Measurements from ENCODE around the gene MT1M.

The MT1M gene

DNA sequence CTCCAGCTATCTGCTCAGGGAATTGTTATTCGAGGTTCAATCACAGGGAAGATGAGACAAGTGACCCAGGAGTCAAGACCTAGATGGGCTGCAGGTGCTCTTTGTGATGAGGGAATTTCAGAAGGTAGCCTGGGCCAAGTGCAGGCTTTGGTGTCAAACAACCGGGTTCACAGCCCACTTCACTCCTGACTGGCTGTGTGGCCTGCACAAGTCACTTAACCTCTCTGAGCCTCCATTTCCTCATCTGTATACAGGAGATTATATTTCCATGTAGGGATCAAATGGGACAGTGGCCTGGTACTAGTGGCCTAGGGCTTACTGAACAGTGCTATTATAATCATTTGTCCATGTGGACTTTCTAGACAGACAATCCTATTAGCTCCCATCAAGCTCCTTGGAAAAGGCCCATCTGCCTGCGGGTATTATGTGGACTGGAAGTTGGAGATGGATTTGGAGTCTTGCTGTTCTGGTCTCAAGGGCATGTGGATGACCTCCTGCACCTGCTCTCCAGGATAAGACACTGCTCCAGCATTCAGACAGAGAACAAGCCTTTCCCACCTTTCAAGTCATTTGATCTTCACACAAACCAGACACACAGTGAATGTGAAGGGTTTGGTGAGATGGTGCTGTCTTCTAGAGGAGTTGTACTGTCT, 46.7 kb downstream of the MT1M start:
- DNase-seq, result no peak

DNA sequence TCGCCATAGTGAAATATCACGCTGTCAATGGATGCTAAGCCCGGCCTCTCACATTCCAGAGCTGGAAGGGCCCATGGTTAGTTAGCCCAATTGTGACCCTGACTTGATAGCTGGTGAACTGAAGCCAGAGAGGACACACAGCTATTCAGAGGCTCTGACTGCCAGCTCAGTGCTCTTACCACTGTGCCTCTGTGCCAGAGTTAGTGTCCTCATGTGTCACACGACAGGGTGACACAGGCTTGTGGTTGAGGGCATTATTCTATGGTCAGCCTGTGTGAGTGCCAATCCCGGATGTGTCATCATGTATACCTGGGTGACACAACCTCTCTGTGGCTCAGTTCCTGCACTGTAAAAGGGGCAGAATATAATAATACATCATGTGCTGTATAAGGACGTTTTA, 47.4 kb downstream of the MT1M start:
- DNase-seq, result no peak

DNA sequence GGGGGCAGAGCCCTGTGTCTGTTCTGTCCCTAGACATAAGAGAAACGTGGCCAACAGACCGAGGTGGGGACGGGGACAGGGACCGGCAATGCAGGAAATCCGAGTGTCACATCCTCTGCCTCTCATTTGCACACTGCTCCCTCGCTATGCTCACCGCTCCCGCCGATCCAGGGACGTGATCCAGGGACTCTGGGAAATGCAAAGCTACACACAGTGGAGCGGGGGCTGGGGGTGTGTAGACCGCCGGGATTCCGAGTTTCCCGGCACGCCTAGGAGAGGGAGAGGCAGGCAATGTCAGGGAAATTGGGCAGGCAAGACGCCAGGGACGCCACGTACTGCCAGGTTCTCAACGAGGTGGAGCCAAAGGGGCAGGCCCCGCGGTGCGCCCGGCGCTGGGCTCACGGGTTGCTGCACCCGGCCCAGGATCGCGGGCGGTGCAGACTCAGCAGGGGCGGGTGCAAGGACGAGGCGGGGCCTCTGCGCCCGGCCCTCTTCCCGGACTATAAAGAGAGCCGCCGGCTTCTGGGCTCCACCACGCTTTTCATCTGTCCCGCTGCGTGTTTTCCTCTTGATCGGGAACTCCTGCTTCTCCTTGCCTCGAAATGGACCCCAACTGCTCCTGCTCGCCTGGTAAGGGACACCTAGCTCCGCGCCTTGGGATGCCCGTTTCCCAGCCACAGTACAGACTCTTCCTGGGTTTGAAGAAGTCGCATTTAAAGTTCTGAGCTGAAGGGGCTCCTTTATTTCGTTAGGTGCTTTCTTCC, 49.7 kb downstream of the MT1M start, which contains the start of gene MT1X:
Gene MT1X (plus strand): TSS at position 532 of the 764 bp plus-strand sequence. CDS start 71 bp downstream, at position 603.
- DNase-seq, result peak; percentile 95

DNA sequence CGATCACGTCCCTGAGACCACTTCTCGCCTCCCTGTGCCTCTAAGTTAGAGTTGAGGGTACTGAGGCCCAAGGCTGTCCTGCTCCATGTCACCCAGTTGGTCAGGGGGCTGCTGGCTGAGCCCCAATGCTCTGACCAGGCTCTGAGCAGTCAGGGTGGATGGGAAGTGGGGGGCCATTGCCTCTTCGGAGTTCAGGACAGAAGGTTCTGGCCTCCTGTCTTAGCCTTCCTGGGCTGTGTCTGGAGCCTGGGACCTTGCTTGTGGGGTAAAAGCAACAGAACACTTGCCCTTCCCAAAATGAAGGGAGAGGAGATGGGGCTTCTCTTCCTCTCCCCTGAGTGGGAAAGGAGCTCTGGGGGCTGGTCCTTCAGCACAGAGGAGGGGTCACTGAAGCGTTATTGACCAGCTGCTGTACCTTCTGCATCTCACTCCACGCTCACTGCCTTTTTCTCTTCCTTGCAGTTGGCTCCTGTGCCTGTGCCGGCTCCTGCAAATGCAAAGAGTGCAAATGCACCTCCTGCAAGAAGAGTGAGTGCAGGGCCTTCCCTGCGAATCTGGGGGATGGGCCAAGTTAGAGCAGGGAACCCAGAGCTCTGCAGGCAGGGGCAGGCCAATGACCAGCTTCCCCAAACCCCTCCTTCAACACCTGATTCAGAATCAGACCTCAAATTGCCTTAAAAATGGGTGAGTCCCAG, 50.4 kb downstream of the MT1M start:
- DNase-seq, result peak; percentile 66

Measured in activated CD8-positive, alpha-beta memory T cell treated with anti-CD3 and anti-CD28 coated beads, Interleukin-2, amount 50 U/mL, for 48 hours (primary cell).